Neural cell (in vitro differentiated cells): ENCODE results near the gene CHADL. TPM values are rescaled to one million over a fixed set of nuclear protein-coding genes. Genes with fewer than 3 reads are reported as not detected.

Experiments
- H2AFZ ChIP-seq: fragments of 200-600, 300-800 bp; sonication (generic), shearing (Covaris generic); 2 replicates; pipeline ENCODE4 v1.6.0; 2014; ENCODE audit warnings: low read depth, mild to moderate bottlenecking, antibody characterized with exemption, low read length, moderate library complexity
- H3F3A ChIP-seq: fragments of 200-600 bp; shearing (Covaris generic); 2 replicates; pipeline ENCODE4 v1.6.1; 2016; ENCODE audit warnings: mild to moderate bottlenecking, moderate library complexity, mixed read lengths, antibody characterized with exemption, low read length; ENCODE audit not compliant: insufficient read depth, poor library complexity, severe bottlenecking
- H3K27ac ChIP-seq: fragments of 200-600, 300-800 bp; sonication (generic), shearing (Covaris generic); 2 replicates; pipeline ENCODE4 v1.5.1; 2014; ENCODE audit warnings: mild to moderate bottlenecking, low read length, moderate library complexity
- H3K27me3 ChIP-seq: fragments of 300-800, 200-600 bp; sonication (generic), shearing (Covaris generic); 2 replicates; pipeline ENCODE4 v1.6.0; 2014; ENCODE audit warnings: mild to moderate bottlenecking, low read depth, low read length, moderate library complexity; ENCODE audit not compliant: insufficient read depth
- H3K36me3 ChIP-seq: fragments of 300-800, 200-600 bp; sonication (generic), shearing (Covaris generic); 2 replicates; pipeline ENCODE4 v1.5.1; 2014; ENCODE audit warnings: mild to moderate bottlenecking, antibody characterized with exemption, low read length, moderate library complexity; ENCODE audit not compliant: insufficient read depth
- H3K4me2 ChIP-seq: fragments of 300-800, 200-600 bp; sonication (generic), shearing (Covaris generic); 2 replicates; pipeline ENCODE4 v1.6.0; 2014; ENCODE audit warnings: mild to moderate bottlenecking, low read length
- H3K4me3 ChIP-seq: fragments of 300-800, 200-600 bp; sonication (generic), shearing (Covaris generic); 2 replicates; pipeline ENCODE4 v1.5.1; 2014; ENCODE audit warnings: mild to moderate bottlenecking, low read length, moderate library complexity
- H3K79me2 ChIP-seq: fragments of 200-600 bp; shearing (Covaris generic); replicated peaks from 2 replicates; pipeline ENCODE4 v1.6.0; 2014; ENCODE audit warnings: mild to moderate bottlenecking, low read length, moderate library complexity; ENCODE audit not compliant: insufficient read depth
- H3K9ac ChIP-seq: fragments of 300-800, 200-600 bp; sonication (generic), shearing (Covaris generic); 2 replicates; pipeline ENCODE4 v1.6.1; 2016; ENCODE audit warnings: mild to moderate bottlenecking, low read length, mixed read lengths
- H3K9me2 ChIP-seq: fragments of 200-600 bp; shearing (Covaris generic); 2 replicates; pipeline ENCODE4 v1.6.1; 2016; ENCODE audit warnings: mild to moderate bottlenecking, low read length, mixed read lengths; ENCODE audit not compliant: insufficient read depth
- H3K9me3 ChIP-seq: fragments of 200-600, 300-800 bp; sonication (generic), shearing (Covaris generic); 2 replicates; pipeline ENCODE4 v1.6.1; 2016; ENCODE audit warnings: mild to moderate bottlenecking, mixed run types, low read length, moderate library complexity, mixed read lengths
- H4K20me1 ChIP-seq: fragments of 200-600 bp; shearing (Covaris generic); 2 replicates; pipeline ENCODE4 v1.6.1; 2016; ENCODE audit warnings: mild to moderate bottlenecking, mixed run types; ENCODE audit not compliant: insufficient read depth
- EP300 ChIP-seq: fragments of 450-650 bp; conservative IDR thresholded peaks from 2 replicates; pipeline ENCODE4 v1.6.1; 2014; ENCODE audit warnings: antibody characterized with exemption, mild to moderate bottlenecking, moderate library complexity; ENCODE audit not compliant: poor library complexity, severe bottlenecking
- EZH2 ChIP-seq: fragments of 200-600, 300-800 bp; shearing (Covaris generic), sonication (generic); IDR thresholded peaks from 2 replicates; pipeline ENCODE4 v1.6.1; 2014; ENCODE audit warnings: antibody characterized with exemption, low read length, borderline replicate concordance, mild to moderate bottlenecking; ENCODE audit not compliant: insufficient read depth, poor library complexity, severe bottlenecking
- MXI1 ChIP-seq: fragments of 450-650 bp; conservative IDR thresholded peaks from 2 replicates; pipeline ENCODE4 v1.6.1; 2014; ENCODE audit warnings: antibody characterized with exemption, mild to moderate bottlenecking; ENCODE audit not compliant: poor library complexity, severe bottlenecking
- POLR2AphosphoS5 ChIP-seq: IDR thresholded peaks from 2 replicates; pipeline ENCODE4 v1.6.1; 2012
- RAD21 ChIP-seq: fragments of 450-650 bp; conservative IDR thresholded peaks from 2 replicates; pipeline ENCODE4 v1.6.1; 2014; ENCODE audit warnings: antibody characterized with exemption, mild to moderate bottlenecking, moderate library complexity
- SMC3 ChIP-seq: fragments of 450-650 bp; conservative IDR thresholded peaks from 2 replicates; pipeline ENCODE4 v1.6.1; 2014; ENCODE audit warnings: antibody characterized with exemption, mild to moderate bottlenecking, moderate library complexity; ENCODE audit not compliant: poor library complexity
- TAF1 ChIP-seq: IDR thresholded peaks from 2 replicates; pipeline ENCODE4 v1.6.1; 2012; ENCODE audit warnings: low read depth
- polyA plus RNA-seq: library from polyadenylated mRNA; depleted of rRNA; stranded (reverse); fragments of >200 nt; gene quantifications from 2 replicates; pipeline ENCODE4 v1.2.3, GENCODE V29; 2014
- TF ChIP-seq, protein P1 (sequence below): IDR thresholded peaks from 2 replicates; pipeline ENCODE4 v1.6.1; 2012; ENCODE audit warnings: borderline replicate concordance
- TF ChIP-seq, protein P2 (sequence below): fragments of 450-650 bp; IDR thresholded peaks from 2 replicates; pipeline ENCODE4 v1.5.1; 2014; ENCODE audit warnings: antibody characterized with exemption, mild to moderate bottlenecking, moderate library complexity; ENCODE audit not compliant: poor library complexity, severe bottlenecking

CHADL gene
- polyA plus RNA-seq, 1 donor from 2014 or later, result 0.22 TPM

DNA sequence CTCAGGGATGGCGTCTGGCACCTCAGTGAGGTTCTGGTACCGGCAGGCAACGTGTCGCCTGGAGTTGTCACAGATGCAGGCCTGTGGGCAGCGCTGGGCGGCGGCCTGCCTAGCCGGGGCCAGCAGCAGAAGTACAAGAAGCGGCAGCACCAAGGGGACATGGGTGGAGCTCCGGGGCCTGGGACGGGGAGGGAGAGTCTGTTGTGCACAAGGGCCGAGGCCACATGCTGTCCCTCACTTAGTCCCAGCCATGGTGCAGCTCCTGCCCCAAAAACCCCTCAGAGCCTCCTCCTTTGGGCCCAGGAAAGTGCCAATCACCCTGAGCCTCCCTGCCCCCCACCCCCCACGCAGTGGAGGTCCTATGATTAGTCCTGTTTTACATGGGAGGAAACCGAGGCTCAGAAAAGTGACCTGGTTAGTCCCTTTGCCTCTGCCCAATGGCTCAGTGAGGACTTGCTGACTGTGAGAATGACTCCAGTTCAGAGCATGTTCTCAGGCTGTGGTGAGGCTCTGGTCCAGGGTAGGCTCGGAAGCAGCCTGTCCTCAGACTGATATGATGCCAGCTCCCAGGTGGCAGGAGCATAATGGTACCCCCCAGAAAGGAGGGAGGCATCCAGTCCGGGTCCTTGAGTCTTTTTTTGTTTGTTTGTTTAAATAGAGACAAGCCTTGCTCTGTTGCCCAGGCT is 1.1 kb downstream of the CHADL start:
- Histone ChIP-seq H4K20me1 (no peaks in the 10 kb centered on the region), H3K9ac (no peak overlapping the region), H3K4me2 (no peak overlapping the region), H3K9me2 (no peaks in the 10 kb centered on the region), H3K9me3 (no peaks in the 10 kb centered on the region), H3F3A (no peaks in the 10 kb centered on the region), H3K36me3 (no peaks in the 10 kb centered on the region), H3K4me3 (no peak overlapping the region), H3K27me3 (no peaks in the 10 kb centered on the region), H3K27ac (no peak overlapping the region), H3K79me2 (no peaks in the 10 kb centered on the region), H2AFZ (no peak overlapping the region)
- TF ChIP-seq EZH2, result no peak
- TF ChIP-seq, protein P1, sequence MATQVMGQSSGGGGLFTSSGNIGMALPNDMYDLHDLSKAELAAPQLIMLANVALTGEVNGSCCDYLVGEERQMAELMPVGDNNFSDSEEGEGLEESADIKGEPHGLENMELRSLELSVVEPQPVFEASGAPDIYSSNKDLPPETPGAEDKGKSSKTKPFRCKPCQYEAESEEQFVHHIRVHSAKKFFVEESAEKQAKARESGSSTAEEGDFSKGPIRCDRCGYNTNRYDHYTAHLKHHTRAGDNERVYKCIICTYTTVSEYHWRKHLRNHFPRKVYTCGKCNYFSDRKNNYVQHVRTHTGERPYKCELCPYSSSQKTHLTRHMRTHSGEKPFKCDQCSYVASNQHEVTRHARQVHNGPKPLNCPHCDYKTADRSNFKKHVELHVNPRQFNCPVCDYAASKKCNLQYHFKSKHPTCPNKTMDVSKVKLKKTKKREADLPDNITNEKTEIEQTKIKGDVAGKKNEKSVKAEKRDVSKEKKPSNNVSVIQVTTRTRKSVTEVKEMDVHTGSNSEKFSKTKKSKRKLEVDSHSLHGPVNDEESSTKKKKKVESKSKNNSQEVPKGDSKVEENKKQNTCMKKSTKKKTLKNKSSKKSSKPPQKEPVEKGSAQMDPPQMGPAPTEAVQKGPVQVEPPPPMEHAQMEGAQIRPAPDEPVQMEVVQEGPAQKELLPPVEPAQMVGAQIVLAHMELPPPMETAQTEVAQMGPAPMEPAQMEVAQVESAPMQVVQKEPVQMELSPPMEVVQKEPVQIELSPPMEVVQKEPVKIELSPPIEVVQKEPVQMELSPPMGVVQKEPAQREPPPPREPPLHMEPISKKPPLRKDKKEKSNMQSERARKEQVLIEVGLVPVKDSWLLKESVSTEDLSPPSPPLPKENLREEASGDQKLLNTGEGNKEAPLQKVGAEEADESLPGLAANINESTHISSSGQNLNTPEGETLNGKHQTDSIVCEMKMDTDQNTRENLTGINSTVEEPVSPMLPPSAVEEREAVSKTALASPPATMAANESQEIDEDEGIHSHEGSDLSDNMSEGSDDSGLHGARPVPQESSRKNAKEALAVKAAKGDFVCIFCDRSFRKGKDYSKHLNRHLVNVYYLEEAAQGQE, result no peak
- TF ChIP-seq POLR2AphosphoS5, result no peak
- TF ChIP-seq TAF1, result no peak
- no peak for TF ChIP-seq SMC3
- TF ChIP-seq RAD21, result no peak
- TF ChIP-seq EP300, result no peak
- TF ChIP-seq, protein P2, sequence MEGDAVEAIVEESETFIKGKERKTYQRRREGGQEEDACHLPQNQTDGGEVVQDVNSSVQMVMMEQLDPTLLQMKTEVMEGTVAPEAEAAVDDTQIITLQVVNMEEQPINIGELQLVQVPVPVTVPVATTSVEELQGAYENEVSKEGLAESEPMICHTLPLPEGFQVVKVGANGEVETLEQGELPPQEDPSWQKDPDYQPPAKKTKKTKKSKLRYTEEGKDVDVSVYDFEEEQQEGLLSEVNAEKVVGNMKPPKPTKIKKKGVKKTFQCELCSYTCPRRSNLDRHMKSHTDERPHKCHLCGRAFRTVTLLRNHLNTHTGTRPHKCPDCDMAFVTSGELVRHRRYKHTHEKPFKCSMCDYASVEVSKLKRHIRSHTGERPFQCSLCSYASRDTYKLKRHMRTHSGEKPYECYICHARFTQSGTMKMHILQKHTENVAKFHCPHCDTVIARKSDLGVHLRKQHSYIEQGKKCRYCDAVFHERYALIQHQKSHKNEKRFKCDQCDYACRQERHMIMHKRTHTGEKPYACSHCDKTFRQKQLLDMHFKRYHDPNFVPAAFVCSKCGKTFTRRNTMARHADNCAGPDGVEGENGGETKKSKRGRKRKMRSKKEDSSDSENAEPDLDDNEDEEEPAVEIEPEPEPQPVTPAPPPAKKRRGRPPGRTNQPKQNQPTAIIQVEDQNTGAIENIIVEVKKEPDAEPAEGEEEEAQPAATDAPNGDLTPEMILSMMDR, result no peak

DNA sequence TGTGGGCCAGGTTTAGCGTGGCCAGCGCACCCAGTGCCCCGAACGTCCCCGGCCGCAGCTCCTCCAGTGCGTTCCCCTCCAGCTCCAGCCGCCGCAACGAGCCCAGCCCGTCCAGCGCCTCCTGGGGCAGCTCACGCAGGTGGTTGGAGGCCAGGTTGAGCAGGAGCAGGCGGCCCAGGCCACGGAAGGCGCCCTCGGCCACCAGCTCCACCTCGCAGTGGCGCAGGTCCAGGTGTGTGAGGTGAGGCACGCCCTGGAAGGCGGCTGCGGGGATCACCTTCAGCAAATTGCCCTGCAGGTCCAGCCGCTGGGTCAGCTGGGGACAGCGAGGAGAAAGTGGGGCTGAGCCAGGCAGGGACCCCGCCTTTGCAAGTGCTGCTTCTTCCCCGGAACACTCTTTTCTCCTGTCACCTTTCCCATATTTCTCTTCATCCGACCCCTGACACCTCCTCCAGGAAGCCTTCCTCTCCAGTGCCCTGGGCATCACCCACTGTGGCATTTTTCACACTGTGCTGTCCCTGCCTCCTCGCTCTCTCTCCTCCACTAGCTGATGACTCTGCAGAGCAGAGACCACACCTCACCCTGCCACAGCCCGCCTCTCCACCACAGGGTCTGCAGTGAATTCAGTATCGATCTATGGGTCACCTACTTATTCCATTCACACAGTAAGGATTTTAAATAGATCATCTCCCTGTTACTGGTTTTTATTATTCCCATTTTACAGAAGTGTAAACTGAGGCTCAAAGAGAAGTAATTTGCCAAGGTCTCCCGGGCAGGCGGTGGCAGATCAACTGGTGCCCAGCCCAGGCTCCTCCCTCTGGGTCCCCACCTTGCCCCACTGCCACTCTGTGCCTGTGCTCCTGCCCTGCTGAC is 1.9 kb downstream of the CHADL start:
- Histone ChIP-seq H3K4me2 (no peak overlapping the region), H3K9me2 (no peaks in the 10 kb centered on the region), H3K79me2 (no peaks in the 10 kb centered on the region), H3K27me3 (no peaks in the 10 kb centered on the region), H3K27ac (no peak overlapping the region), H3K36me3 (no peaks in the 10 kb centered on the region), H3F3A (no peaks in the 10 kb centered on the region), H3K9ac (no peak overlapping the region), H4K20me1 (no peaks in the 10 kb centered on the region), H3K9me3 (no peaks in the 10 kb centered on the region), H2AFZ (no peak overlapping the region), H3K4me3 (no peak overlapping the region)
- TF ChIP-seq RAD21 (no peak), EZH2 (no peak), MXI1 (no peak), TAF1 (no peak), SMC3 (no peak), POLR2AphosphoS5 (no peak), EP300 (no peak)
- TF ChIP-seq, protein P2, result no peak
